Measurements from ENCODE around the gene RALA.

RALA gene

DNA sequence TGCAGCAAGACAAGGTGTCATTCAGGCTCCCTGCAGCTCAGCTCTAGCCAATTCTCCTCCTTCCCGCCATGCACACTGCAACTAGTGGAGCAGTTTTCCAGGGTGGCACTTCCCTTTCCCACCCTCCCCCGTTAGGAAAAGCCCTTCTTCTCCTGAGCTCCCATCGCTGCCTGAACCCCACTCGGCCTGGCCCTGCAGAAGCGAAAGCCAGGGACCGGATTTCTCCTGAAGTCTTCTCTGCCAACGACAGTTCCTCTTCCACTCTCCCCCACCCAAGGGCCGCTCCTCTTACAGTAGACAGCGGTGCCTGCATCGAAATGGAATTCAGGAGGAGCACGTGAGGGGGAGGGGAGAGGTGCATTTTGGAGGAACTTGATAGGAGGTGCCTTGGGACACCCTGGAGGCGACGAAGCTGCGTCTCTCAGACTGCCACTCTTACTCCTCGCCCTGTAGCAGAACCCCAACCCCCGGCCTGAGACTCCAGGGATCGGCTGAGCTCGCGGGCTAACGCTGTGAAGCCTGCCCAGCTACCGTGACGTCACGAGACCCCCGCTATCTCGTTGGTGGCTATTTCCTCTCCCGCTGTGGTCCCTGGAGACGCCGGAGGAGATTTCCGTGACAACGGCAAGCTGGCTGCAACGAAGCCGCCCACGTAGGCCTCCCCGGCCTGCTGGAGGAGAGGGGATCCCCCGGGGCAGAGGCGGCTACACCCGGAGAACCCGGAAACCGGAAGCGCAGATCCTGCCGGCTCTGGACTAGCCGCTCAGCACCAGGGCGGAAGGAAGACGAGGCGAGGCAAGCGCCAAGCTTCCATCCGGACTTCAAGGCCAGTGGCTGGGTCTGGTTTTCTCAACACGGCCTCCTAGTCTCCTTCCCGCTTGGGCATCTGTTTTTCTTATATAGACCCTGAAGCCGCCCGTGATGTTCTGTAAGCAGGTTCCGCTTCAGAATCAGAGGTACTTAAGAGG, 109.7 kb downstream of the RALA start:
- H3K9ac ChIP-seq, result peak overlapping the region; percentile 52
- peaks cover 10% of the 10 kb centered on the region for H3K79me2 ChIP-seq (ENCODE audit: insufficient read depth, low read depth)
- H3K4me1 ChIP-seq (ENCODE audit: low read depth, poor library complexity, severe bottlenecking), result peaks cover 28% of the 10 kb centered on the region
- H3K27me3 ChIP-seq (ENCODE audit: insufficient read depth, low read depth), result no peaks in the 10 kb centered on the region
- no peak overlapping the region for H3K4me3 ChIP-seq (IDR thresholded peaks at IDR 0.05; ENCODE audit: insufficient read depth, low read depth, low read length)
- H3K4me2 ChIP-seq, result peak overlapping the region; percentile 83
- TF ChIP-seq, protein P1, sequence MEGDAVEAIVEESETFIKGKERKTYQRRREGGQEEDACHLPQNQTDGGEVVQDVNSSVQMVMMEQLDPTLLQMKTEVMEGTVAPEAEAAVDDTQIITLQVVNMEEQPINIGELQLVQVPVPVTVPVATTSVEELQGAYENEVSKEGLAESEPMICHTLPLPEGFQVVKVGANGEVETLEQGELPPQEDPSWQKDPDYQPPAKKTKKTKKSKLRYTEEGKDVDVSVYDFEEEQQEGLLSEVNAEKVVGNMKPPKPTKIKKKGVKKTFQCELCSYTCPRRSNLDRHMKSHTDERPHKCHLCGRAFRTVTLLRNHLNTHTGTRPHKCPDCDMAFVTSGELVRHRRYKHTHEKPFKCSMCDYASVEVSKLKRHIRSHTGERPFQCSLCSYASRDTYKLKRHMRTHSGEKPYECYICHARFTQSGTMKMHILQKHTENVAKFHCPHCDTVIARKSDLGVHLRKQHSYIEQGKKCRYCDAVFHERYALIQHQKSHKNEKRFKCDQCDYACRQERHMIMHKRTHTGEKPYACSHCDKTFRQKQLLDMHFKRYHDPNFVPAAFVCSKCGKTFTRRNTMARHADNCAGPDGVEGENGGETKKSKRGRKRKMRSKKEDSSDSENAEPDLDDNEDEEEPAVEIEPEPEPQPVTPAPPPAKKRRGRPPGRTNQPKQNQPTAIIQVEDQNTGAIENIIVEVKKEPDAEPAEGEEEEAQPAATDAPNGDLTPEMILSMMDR (conservative IDR thresholded peaks at IDR 0.05; ENCODE audit: low read depth, low read length), result no peak
- H2AFZ ChIP-seq (ENCODE audit: low read depth), result peak overlapping the region; percentile 84
- peak overlapping the region; percentile 7 for H3K27ac ChIP-seq
- no peaks in the 10 kb centered on the region for H3K36me3 ChIP-seq (ENCODE audit: insufficient read depth)
- no peaks in the 10 kb centered on the region for H4K20me1 ChIP-seq (ENCODE audit: insufficient read depth)

DNA sequence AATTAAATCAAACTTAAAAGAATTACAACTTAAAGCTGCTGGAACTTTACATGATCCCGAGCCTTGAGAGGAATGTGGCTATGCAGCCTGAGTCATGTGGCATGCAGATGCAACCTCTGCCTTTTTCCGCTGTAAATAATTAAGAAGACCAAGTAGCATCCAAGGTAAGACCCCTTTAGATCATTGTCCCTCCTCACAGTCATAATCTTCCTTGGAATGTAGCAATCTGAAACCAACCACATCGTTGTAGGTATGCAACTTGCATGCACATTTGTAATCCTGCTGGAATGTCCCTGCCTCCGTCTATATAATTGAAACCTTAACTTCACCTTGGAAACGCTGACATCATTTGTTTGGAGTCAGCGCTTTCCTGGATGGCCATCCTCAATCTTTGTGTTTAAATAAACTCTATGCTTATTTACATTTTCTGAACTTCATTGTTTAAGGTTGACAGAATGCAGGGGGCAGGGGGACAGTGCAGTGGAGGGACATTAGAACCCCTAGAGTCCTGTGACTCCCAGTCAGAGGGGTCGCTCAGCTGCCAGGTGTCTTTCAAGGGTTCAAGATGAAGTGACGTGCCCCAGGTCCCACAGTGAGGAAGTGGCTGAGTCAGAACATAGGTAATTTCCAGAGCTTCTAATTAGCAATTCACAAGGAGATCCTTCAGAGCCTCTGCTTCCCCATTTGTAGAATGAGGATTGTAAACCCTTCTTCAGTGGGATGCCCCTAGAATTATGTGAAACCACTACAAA, 110.7 kb downstream of the RALA start:
- no peaks in the 10 kb centered on the region for H4K20me1 ChIP-seq (ENCODE audit: insufficient read depth)
- peak overlapping the region; percentile 84 for H2AFZ ChIP-seq (ENCODE audit: low read depth)
- H3K9ac ChIP-seq, result peak overlapping the region; percentile 52
- peak overlapping the region; percentile 7 for H3K27ac ChIP-seq
- H3K36me3 ChIP-seq (ENCODE audit: insufficient read depth), result no peaks in the 10 kb centered on the region
- no peak overlapping the region for H3K4me3 ChIP-seq (IDR thresholded peaks at IDR 0.05; ENCODE audit: insufficient read depth, low read depth, low read length)
- peaks cover 28% of the 10 kb centered on the region for H3K4me1 ChIP-seq (ENCODE audit: low read depth, poor library complexity, severe bottlenecking)
- TF ChIP-seq, protein P1 (conservative IDR thresholded peaks at IDR 0.05; ENCODE audit: low read depth, low read length), result no peak
- H3K79me2 ChIP-seq (ENCODE audit: insufficient read depth, low read depth), result peaks cover 10% of the 10 kb centered on the region
- peak overlapping the region; percentile 83 for H3K4me2 ChIP-seq
- H3K27me3 ChIP-seq (ENCODE audit: insufficient read depth, low read depth), result no peaks in the 10 kb centered on the region

DNA sequence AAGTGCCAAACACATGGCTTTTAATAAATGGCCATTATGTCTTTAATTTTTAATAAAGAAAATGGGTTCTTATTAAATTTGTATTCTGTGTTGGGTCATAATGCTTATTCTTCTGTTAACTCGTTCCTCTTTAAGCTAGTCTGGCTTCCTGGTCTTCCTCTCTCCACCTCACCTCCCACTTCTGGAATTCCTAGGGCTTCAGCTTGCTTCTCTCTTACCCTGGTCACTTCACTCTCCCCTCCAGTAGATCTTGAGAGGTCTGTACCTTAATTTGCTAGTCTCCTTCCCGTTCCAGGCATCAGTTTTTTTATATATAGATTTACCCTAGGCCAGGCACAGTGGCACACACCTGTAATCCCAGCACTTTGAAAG, 111.2 kb downstream of the RALA start:
- Histone ChIP-seq H3K4me3 (IDR thresholded peaks at IDR 0.05; ENCODE audit: insufficient read depth, low read depth, low read length) (no peak overlapping the region), H4K20me1 (ENCODE audit: insufficient read depth) (no peaks in the 10 kb centered on the region), H3K27ac (no peak overlapping the region), H3K27me3 (ENCODE audit: insufficient read depth, low read depth) (no peaks in the 10 kb centered on the region), H2AFZ (ENCODE audit: low read depth) (no peak overlapping the region), H3K79me2 (ENCODE audit: insufficient read depth, low read depth) (peaks cover 10% of the 10 kb centered on the region), H3K36me3 (ENCODE audit: insufficient read depth) (no peaks in the 10 kb centered on the region), H3K4me1 (ENCODE audit: low read depth, poor library complexity, severe bottlenecking) (peaks cover 28% of the 10 kb centered on the region), H3K4me2 (peak overlapping the region; percentile 83), H3K9ac (peak overlapping the region; percentile 52; the same call in 1 of the 2 replicates)
- TF ChIP-seq, protein P1 (conservative IDR thresholded peaks at IDR 0.05; ENCODE audit: low read depth, low read length), result no peak

DNA sequence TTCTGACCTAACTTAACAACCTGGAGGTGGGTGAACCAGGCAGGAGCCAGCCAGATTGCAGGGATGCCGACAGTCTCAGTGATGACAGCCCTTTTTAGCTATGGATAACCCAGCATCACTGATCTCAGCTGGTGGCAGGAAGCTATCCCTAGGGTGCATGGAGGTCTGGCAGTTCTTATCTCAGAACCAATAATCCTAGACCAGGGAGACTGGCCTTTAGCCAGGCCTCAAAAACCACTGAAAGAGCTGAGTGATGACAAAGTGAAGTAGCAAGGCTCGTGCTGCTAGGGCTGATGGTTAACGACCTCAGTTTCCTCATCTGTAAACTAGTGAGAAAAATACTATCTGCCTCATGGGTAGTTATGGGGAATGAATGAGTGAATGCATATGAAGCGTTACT, 112.5 kb downstream of the RALA start:
- H3K36me3 ChIP-seq (ENCODE audit: insufficient read depth), result no peaks in the 10 kb centered on the region
- no peak overlapping the region for H3K9ac ChIP-seq
- no peak overlapping the region for H2AFZ ChIP-seq (ENCODE audit: low read depth)
- no peak overlapping the region for H3K4me3 ChIP-seq (IDR thresholded peaks at IDR 0.05; ENCODE audit: insufficient read depth, low read depth, low read length)
- no peak overlapping the region for H3K27ac ChIP-seq
- peaks cover 10% of the 10 kb centered on the region for H3K79me2 ChIP-seq (ENCODE audit: insufficient read depth, low read depth)
- TF ChIP-seq, protein P1 (conservative IDR thresholded peaks at IDR 0.05; ENCODE audit: low read depth, low read length), result no peak
- no peaks in the 10 kb centered on the region for H4K20me1 ChIP-seq (ENCODE audit: insufficient read depth)
- H3K4me1 ChIP-seq (ENCODE audit: low read depth, poor library complexity, severe bottlenecking), result peaks cover 28% of the 10 kb centered on the region
- no peaks in the 10 kb centered on the region for H3K27me3 ChIP-seq (ENCODE audit: insufficient read depth, low read depth)
- H3K4me2 ChIP-seq, result peak overlapping the region; percentile 83; the same call in 1 of the 2 replicates

All from KMS-11 (cell line).